Measurements from ENCODE around the gene SLC12A7. TPM values are rescaled to one million over a fixed set of nuclear protein-coding genes. Genes with fewer than 3 reads are reported as not detected.

Gene SLC12A7
- total and polyA plus RNA-seq, 7 donors = 2.3 to 22.0 (median 4.5) TPM

DNA sequence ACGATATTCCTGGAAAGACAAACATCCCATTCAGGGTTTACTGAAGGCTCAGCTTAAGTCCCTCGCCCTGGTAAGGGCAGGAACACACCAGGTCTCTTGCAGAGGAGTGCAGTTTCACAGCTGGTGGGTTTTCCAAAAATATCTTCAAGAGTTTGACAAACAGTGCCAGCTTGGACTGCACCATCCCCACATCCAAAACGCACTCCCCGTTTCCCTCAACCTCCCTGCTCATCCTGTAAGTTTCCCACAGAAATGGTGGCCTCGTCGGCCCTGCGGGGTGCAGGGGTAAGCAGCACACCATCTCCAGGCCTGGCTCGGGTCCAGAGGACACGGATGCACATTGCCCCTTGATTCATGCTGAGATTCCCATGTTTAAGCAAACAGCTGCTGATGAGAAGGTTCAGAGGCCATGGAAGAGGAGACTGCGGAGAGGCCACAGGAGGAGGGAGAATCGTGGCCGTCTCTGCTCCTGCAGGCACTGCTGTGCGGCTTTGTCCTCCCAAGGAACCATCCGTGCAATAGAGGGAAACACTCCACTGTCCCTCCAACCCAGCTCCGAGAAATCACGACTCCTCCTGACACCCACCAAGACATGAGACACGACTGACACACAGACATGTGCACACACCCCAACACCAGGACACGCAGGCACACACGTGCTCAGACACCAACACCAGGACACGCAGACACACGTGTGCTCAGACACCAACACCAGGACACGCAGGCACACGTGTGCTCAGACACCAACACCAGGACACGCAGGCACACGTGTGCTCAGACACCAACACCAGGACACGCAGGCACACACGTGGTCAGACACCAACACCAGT, 24.0 kb upstream of the SLC12A7 start:
- ATAC-seq (no peak), DNase-seq (no peak)
- H3K27ac ChIP-seq = no peak overlapping the region
- H3K4me3 ChIP-seq = no peak overlapping the region
- H3K36me3 ChIP-seq (ENCODE audit: insufficient read depth in 1 of 2, low read depth in 1 of 2) = no peaks in the 10 kb centered on the region
- peaks cover 0 to 11% (median 5%) of the 10 kb centered on the region in 3 donors for H3K27me3 ChIP-seq (ENCODE audit: insufficient read depth in 3 of 3, low read length in 2 of 3)
- H3K4me1 ChIP-seq = peaks cover 4% of the 10 kb centered on the region
- intact Hi-C loops (cut with DNase I) = loop anchor here in 1 of 2 donors (10.0 kb wide), 1 partner anchor 141 kb away; no protein-coding TSS in a partner anchor
- WGBS, 3 donors = 53 to 62% (median 59%) methylated on average over 27 of the region's 27 CpGs
- no peaks in the 10 kb centered on the region for H3K9me3 ChIP-seq
- TF ChIP-seq, protein P1, sequence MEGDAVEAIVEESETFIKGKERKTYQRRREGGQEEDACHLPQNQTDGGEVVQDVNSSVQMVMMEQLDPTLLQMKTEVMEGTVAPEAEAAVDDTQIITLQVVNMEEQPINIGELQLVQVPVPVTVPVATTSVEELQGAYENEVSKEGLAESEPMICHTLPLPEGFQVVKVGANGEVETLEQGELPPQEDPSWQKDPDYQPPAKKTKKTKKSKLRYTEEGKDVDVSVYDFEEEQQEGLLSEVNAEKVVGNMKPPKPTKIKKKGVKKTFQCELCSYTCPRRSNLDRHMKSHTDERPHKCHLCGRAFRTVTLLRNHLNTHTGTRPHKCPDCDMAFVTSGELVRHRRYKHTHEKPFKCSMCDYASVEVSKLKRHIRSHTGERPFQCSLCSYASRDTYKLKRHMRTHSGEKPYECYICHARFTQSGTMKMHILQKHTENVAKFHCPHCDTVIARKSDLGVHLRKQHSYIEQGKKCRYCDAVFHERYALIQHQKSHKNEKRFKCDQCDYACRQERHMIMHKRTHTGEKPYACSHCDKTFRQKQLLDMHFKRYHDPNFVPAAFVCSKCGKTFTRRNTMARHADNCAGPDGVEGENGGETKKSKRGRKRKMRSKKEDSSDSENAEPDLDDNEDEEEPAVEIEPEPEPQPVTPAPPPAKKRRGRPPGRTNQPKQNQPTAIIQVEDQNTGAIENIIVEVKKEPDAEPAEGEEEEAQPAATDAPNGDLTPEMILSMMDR (IDR thresholded peaks at IDR 0.05) = no peak

DNA sequence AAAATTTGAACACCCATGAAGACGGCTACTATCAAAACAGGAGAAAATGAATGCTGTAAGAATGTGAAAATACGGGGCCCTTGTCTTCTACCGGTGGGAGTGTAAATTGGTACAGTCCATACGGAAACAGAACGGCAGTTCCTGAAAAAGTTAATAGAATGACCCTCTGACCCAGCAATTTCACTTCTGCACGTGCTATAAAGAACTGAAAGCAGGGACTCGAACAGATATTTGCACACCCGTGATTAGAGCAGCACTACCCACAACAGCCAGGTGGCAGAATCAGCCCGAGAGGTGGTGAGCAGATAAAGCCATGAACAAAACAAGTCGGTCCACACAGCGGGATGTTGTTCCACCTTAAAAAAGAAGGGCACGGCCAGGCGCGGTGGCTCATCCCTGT, 22.6 kb upstream of the SLC12A7 start:
- TF ChIP-seq, protein P1 (IDR thresholded peaks at IDR 0.05) = no peak
- no peaks in the 10 kb centered on the region for H3K36me3 ChIP-seq (ENCODE audit: insufficient read depth in 1 of 2, low read depth in 1 of 2)
- no peak for ATAC-seq
- peaks cover 0 to 8% (median 5%) of the 10 kb centered on the region in 3 donors for H3K27me3 ChIP-seq (ENCODE audit: insufficient read depth in 3 of 3, low read length in 2 of 3)
- H3K4me1 ChIP-seq = peaks cover 4% of the 10 kb centered on the region
- WGBS, 3 donors = 69 to 82% (median 75%) methylated on average over 14 of the region's 14 CpGs
- H3K4me3 ChIP-seq = no peak overlapping the region
- DNase-seq = no peak
- intact Hi-C loops (cut with DNase I) = loop anchor here in 1 of 2 donors (10.0 kb wide), 1 partner anchor 140 kb away; no protein-coding TSS in a partner anchor
- no peaks in the 10 kb centered on the region for H3K9me3 ChIP-seq
- no peak overlapping the region for H3K27ac ChIP-seq

DNA sequence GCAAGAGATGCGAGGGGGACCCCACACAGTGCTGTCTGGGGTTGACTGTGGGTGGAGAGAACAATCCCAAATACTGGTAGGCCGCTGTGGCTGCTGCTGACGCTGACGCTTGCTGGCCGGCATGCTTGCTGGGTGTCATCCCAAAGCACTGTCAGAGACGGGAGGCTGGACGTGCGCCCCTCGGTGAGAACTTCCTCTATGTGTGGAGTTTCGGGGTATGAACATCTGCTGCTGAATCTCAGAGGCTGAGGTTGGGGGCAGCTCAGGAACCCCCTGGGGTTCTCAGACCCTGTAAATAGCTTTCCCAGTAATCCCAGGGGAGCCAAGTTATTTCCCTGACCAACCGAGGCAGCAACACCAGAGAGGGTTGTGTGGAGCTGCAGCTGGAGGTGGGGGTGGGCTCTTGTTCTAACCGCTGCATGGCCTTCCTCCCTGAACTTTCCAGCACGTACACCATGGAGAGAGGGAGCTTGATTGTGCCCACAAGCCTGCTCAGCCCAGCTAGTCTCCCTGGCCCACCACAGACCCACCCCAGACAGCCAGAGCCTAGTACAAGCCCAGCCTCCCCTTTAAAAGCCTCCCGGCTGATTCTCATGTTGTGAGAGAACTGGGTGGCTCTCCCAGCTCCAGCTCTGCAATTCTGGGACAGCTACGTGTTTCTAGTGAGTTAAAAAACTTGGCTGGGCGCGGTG, 21.8 kb upstream of the SLC12A7 start:
- H3K4me1 ChIP-seq = peaks cover 4% of the 10 kb centered on the region
- ATAC-seq (peak in 1 of 4 donors; percentile 29), DNase-seq (no peak)
- intact Hi-C loops (cut with DNase I) = loop anchor here in 1 of 2 donors (10.0 kb wide), 1 partner anchor 139 kb away; no protein-coding TSS in a partner anchor
- H3K9me3 ChIP-seq = no peaks in the 10 kb centered on the region
- TF ChIP-seq, protein P1 (IDR thresholded peaks at IDR 0.05) = no peak
- H3K4me3 ChIP-seq = no peak overlapping the region
- WGBS, 3 donors = 61 to 74% (median 65%) methylated on average over 17 of the region's 17 CpGs
- H3K27ac ChIP-seq = peak overlapping the region; percentile 46
- peaks cover 0 to 5% (median 0%) of the 10 kb centered on the region in 3 donors for H3K27me3 ChIP-seq (ENCODE audit: insufficient read depth in 3 of 3, low read length in 2 of 3)
- H3K36me3 ChIP-seq (ENCODE audit: insufficient read depth in 1 of 2, low read depth in 1 of 2) = no peaks in the 10 kb centered on the region

DNA sequence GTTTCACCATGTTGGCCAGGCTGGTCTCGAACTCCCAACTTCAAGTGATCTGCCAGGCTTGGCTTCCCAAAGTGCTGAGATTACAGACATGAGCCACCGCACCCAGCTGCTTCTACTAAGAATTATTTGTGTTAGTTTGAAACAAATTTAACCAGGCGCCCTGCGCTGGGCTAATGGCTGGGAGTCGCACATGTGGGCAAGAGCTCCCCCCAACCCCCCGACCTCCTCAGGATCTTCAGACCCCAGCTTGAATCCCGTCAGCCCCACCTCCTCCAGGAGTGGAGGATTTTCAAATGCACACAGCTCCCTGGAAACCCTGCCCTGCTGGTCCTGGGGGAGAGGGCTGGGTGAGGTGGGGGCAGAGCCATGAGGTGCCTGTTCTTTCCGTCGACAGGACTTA, 21.2 kb upstream of the SLC12A7 start:
- intact Hi-C loops (cut with DNase I) = loop anchor here in 1 of 2 donors (10.0 kb wide), 1 partner anchor 138 kb away; no protein-coding TSS in a partner anchor
- Histone ChIP-seq H3K9me3 (no peaks in the 10 kb centered on the region), H3K36me3 (ENCODE audit: insufficient read depth in 1 of 2, low read depth in 1 of 2) (no peaks in the 10 kb centered on the region), H3K4me3 (no peak overlapping the region), H3K27ac (peak overlapping the region; percentile 46), H3K27me3 (ENCODE audit: insufficient read depth in 3 of 3, low read length in 2 of 3) (peaks cover 0 to 5% (median 0%) of the 10 kb centered on the region in 3 donors), H3K4me1 (peaks cover 4% of the 10 kb centered on the region)
- DNase-seq (no peak), ATAC-seq (no peak)
- WGBS, 3 donors = 85 to 90% (median 90%) methylated on average over 9 of the region's 9 CpGs
- TF ChIP-seq, protein P1 (IDR thresholded peaks at IDR 0.05) = no peak
